ENCODE measurements around the gene MBOAT1. TPM values are rescaled to one million over a fixed set of nuclear protein-coding genes. Genes with fewer than 3 reads are reported as not detected.
"Not testable (repeated sequence)": the region's sequence is repeated elsewhere in the genome, so short reads cannot be mapped to it uniquely, and the experiment has no call there.

Gene MBOAT1
- polyA plus RNA-seq, 1 donor from 2014 or later, result 3.1 TPM

DNA sequence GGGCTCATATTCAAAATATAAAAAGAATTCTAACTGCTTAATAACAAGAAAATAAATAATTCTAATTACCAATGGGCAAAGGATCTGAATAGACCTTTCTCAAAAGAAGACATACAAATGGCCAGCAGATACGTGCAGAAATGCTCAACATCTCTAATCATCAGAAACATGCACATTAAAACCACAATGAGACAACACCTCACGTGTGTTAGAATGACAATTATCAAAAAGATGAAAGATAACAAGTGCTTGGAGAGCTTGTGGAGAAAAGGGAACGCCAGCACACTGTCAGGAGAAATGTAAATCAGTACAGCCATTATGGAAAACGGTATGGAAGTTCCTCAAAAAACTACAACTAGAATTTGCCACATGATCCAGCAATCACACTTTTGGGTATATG lies 53.6 kb downstream of the MBOAT1 start:
- Mint-ChIP-seq H3K27ac (no peak overlapping the region), H3K4me3 (no peak overlapping the region), H3K36me3 (peaks cover 9% of the 10 kb centered on the region), H3K9me3 (no peaks in the 10 kb centered on the region), H3K4me1 (peaks cover 0 to 3% (median 0%) of the 10 kb centered on the region in 3 donors), H3K27me3 (no peaks in the 10 kb centered on the region)

DNA sequence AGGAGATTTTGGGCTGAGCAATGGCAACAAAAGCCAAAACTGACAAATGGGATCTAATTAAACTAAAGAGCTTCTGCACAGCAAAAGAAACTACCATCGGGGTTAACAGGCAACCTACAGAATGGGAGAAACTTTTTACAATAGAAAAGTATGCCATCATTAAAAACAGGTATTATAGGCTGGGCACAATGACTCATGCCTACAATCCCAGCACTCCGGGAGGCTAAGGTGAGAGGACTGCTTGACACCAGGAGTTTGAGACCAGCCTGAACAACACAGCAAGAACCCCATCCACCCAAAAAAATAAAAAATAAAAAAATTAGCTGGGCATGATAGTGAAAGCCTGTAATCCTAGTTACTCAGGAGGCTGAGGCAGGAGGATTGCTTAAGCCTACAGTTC lies 55.4 kb downstream of the MBOAT1 start:
- Mint-ChIP-seq H3K9me3 (no peaks in the 10 kb centered on the region), H3K27me3 (peaks cover 2% of the 10 kb centered on the region), H3K36me3 (peaks cover 11% of the 10 kb centered on the region), H3K4me1 (peaks cover 0 to 3% (median 0%) of the 10 kb centered on the region in 3 donors), H3K27ac (no peak overlapping the region), H3K4me3 (no peak overlapping the region)

DNA sequence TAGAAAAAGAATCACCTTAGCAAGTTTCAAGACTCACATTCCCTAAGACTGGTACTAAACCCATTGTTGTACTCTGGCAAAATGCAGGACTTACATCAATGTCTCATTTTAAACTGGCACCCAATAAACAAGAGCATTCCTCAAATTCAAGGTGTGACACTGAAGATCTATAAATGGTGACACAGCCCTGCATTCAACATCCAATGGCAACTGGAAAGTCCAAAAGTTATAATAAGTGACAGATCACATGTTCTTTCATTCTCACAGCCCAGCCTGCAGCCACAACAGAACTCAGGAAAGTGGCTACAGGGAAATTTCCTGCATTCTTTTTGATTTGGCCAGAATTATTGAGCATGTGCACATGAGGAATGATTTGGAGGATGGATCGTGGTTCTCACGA lies 57.5 kb downstream of the MBOAT1 start:
- Mint-ChIP-seq H3K4me3 (no peak overlapping the region), H3K27ac (no peak overlapping the region), H3K36me3 (peaks cover 14% of the 10 kb centered on the region), H3K9me3 (no peaks in the 10 kb centered on the region), H3K27me3 (peaks cover 2% of the 10 kb centered on the region), H3K4me1 (no peaks in the 10 kb centered on the region)

DNA sequence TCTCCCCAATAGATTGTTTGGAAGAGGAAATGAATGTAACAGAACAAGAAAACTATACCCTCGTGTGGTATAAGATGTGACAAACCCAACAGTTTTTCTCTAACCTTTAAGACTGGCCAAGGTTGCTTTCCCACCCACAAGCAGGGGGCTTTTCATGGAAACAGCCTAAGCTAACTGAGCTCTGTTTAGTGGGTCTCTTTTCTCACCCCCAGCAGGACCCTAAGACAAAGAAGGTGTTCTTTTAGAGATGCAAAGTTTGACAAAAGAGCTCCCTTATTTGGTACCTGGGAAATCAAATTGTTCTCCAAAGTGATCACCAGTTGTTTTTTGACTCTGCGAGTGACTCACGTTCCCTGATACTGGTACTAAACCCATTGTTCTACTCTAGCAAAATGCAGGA lies 59.1 kb downstream of the MBOAT1 start:
- H3K27ac Mint-ChIP-seq, result no peak overlapping the region
- H3K4me3 Mint-ChIP-seq, result no peak overlapping the region
- H3K27me3 Mint-ChIP-seq, result peaks cover 2% of the 10 kb centered on the region
- H3K36me3 Mint-ChIP-seq, result peaks cover 13% of the 10 kb centered on the region
- no peaks in the 10 kb centered on the region for H3K4me1 Mint-ChIP-seq
- no peaks in the 10 kb centered on the region for H3K9me3 Mint-ChIP-seq

DNA sequence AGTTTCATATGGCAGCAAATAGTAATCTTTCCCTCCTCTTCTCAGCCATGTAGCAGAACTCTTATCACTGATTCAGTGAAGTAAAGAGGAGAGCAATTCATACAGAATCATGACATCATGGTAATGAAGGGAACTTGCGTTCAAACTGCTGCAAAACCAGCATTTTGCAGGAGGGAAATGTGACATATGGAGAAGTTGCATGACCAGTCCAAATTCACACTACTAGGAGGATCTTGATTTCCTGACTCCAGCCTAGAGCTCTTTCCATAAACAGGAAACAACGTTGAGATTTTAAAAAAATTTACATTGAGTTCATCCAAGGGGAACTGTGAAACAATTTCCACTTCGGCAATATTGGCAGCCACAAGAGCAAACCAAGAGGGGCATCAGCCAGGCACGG lies 63.8 kb downstream of the MBOAT1 start:
- H3K4me1 Mint-ChIP-seq, result no peaks in the 10 kb centered on the region
- no peak overlapping the region for H3K27ac Mint-ChIP-seq
- peaks cover 2% of the 10 kb centered on the region for H3K27me3 Mint-ChIP-seq
- H3K4me3 Mint-ChIP-seq, result no peak overlapping the region
- H3K9me3 Mint-ChIP-seq, result peaks cover 0 to 8% (median 3%) of the 10 kb centered on the region in 3 donors
- H3K36me3 Mint-ChIP-seq, result peaks cover 9% of the 10 kb centered on the region

DNA sequence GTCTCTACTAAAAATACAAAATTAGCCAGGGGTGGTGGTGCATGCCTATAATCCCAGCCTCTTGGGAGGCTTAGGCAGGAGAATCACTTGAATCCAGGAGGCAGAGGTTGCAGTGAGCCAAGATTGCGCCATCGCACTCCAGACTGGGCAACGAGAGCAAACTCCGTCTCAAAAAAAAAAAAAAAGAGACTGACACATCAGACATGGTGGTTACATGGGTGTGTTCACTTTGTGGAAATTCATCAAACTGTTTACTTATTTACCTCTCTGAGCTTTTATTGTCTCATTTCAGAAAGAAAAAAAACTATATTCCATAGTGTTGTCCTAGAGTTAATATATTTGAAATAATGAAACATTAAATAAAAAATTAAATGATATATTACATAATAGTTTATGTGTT lies 64.8 kb downstream of the MBOAT1 start:
- Mint-ChIP-seq H3K36me3 (peaks cover 8% of the 10 kb centered on the region), H3K9me3 (peaks cover 0 to 8% (median 3%) of the 10 kb centered on the region in 3 donors), H3K4me3 (no peak overlapping the region), H3K27ac (no peak overlapping the region), H3K4me1 (no peaks in the 10 kb centered on the region), H3K27me3 (peaks cover under 1% of the 10 kb centered on the region)

DNA sequence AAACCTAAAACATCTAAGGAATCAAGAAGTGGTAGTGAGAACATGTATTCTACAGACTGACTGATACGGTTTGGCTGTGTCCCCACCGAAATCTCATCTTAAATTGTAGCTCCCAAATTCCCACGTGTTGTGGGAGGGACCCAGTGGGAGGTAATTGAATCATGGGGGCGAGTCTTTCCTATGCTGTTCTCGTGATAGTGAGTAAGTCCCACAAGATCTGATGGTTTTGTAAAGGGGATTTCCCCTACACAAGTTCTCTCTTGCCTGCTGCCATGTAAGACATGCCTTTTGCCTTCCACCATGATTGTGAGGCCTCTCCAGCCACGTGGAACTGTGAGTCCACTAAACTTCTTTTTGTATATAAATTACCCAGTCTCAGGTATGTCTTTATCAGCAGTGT lies 65.4 kb downstream of the MBOAT1 start:
- not testable (repeated sequence) for H3K27me3 Mint-ChIP-seq, H3K27ac Mint-ChIP-seq, H3K4me1 Mint-ChIP-seq, H3K4me3 Mint-ChIP-seq, H3K9me3 Mint-ChIP-seq, H3K36me3 Mint-ChIP-seq

DNA sequence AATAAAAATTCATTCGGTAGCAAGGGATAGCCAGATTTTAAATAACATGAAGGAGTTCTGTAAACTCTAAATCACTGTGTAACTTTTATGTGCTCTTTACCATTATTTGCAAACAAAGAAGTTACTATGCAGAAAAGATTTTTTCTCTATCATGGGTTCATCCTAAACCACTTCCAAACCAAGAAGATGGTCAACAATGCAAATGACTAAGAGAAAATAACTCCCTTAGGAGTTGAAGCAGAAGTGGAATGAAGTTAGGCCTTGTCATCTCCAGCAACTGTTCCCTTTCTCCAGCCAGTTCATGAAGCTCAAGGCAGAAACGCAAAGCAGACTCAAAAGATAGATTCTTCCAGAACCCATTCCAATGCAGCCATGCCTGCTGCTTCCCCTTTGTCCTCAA lies 66.0 kb downstream of the MBOAT1 start:
- no peak overlapping the region for H3K4me3 Mint-ChIP-seq

DNA sequence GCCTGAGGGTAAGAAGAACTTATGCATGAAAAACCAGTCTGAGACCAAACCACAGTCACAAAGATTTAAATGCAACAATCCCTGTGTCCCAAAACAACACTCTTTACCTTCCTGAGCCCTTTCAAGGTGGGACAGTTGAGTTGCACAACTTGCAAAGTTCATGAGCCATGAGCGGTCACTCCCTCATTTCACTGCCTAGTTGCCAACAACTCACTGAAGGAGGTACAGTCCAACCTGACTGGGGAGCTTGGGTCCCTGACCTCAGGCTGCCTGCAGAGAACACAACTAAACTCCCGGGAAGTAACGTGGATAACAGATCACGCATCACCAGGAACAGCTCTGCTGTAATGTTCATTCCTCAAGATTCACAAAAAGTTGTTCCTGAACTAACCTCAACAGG lies 69.4 kb downstream of the MBOAT1 start:
- Mint-ChIP-seq H3K36me3 (peaks cover 10% of the 10 kb centered on the region), H3K27ac (no peak overlapping the region), H3K4me1 (no peaks in the 10 kb centered on the region), H3K9me3 (peaks cover 1 to 8% (median 3%) of the 10 kb centered on the region in 3 donors), H3K4me3 (no peak overlapping the region), H3K27me3 (no peaks in the 10 kb centered on the region)

More for the DNA sequence above, 66.0 kb downstream of the MBOAT1 start:
- H3K27me3 Mint-ChIP-seq, result no peaks in the 10 kb centered on the region
- peaks cover 0 to 8% (median 3%) of the 10 kb centered on the region in 3 donors for H3K9me3 Mint-ChIP-seq
- H3K36me3 Mint-ChIP-seq, result peaks cover 8% of the 10 kb centered on the region
- H3K27ac Mint-ChIP-seq, result no peak overlapping the region
- H3K4me1 Mint-ChIP-seq, result no peaks in the 10 kb centered on the region

DNA sequence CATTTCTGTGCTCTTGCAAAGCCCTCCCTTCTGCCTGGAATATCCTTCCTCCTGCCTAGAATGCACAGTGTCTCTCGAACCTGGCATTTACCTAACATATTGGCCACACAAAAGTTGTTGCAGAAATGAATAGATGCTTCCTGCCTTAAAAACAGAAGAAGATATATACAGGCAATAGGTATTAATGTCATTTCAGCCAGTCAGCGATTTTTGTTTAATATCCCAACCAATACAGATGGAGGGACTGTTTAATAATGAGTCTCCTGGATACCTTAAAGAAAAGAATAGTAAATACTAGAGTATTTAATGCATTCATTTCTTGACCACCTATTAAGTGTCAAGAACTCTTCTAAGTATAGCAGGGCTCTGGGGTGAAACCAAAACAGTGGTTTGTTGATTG lies 70.3 kb downstream of the MBOAT1 start:
- Mint-ChIP-seq H3K9me3 (peaks cover 1 to 6% (median 3%) of the 10 kb centered on the region in 3 donors), H3K36me3 (peaks cover 10% of the 10 kb centered on the region), H3K4me3 (no peak overlapping the region), H3K4me1 (no peaks in the 10 kb centered on the region), H3K27me3 (no peaks in the 10 kb centered on the region), H3K27ac (peak overlapping the region in 1 of 3 donors; percentile 85)

DNA sequence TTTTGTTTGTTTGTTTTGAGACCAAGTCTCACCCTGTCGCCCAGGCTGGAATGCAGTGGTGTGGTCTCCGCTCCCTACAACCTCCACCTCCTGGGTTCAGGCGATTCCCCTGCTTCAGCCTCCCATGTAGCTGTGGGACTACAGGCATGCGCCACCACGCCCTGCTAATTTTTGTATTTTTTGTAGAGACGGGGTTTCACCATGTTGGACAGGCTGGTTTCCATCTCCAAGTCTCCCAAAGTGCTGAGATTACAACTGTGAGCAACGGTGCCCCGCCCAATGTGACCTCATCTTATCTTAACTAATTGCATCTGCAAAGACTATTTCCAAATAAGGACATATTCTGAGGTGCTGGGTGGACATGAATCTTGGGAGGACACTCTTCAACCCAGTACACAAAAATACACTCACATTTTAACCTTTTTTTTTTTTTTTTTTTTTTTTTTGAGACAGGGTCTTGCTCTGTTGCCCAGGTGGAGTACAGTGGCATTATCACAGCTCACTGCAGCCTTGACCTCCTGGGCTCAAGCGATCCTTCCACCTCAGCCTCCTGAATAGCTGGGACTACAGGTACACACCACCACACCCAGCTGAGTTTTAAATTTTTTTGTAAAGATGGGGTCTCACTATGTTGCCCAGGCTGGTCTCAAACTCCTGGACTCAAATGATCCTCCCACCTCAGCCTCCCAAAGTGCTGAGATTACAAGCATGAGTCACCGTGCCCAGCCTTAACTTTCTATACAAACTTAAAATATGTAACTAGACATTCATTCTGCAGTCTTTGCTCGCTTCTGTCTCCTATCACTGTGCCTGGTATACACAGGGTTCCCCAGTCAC lies 72.9 kb downstream of the MBOAT1 start:
- H3K4me3 Mint-ChIP-seq, result not testable (repeated sequence)

DNA sequence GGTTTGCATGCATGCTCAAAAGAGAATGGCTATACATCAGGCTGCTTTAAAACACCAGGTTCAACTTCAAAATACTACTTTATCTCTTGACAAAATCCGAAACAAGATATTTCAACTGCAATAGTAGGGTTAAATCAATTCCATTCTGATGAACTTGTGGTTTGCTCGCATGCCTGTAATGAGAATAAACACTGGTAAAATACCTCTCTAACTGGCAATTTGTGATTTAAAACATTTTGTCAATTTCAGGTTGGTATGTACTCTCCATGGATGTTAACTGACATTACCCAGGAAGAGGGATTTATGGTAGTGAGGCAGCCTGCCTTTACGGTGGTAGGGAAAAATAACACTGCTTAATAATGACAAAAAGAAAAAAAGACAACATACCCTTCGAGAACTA lies 74.4 kb downstream of the MBOAT1 start:
- no peaks in the 10 kb centered on the region for H3K27me3 Mint-ChIP-seq
- H3K4me1 Mint-ChIP-seq, result no peaks in the 10 kb centered on the region
- H3K36me3 Mint-ChIP-seq, result peaks cover 10% of the 10 kb centered on the region
- no peak overlapping the region for H3K4me3 Mint-ChIP-seq
- no peak overlapping the region for H3K27ac Mint-ChIP-seq
- peaks cover 0 to 1% (median 0%) of the 10 kb centered on the region in 3 donors for H3K9me3 Mint-ChIP-seq

More for the DNA sequence above, 72.9 kb downstream of the MBOAT1 start:
- H3K4me1 Mint-ChIP-seq, H3K27me3 Mint-ChIP-seq, H3K27ac Mint-ChIP-seq, H3K36me3 Mint-ChIP-seq, H3K9me3 Mint-ChIP-seq: not testable (repeated sequence)

DNA sequence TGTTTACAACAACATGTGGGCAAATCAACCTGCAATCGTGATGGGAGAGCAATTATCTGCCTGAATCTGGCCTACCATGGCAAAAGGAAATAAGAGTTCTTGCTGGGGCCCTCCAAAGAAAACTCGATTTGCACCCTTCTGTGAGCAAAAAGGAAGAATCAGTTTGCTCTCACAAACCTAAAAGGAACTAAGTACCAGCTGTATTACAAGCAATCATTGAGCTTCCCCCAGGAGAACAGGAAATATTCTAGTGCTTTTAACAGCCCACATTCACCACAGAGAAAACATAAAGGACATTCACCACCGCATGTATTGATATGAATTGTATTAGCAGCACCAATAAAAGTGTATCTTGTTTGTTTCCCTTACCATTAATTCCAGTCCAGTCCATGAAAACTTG lies 75.0 kb downstream of the MBOAT1 start:
- no peak overlapping the region for H3K27ac Mint-ChIP-seq
- no peak overlapping the region for H3K4me3 Mint-ChIP-seq
- no peaks in the 10 kb centered on the region for H3K27me3 Mint-ChIP-seq
- H3K4me1 Mint-ChIP-seq, result no peaks in the 10 kb centered on the region
- H3K9me3 Mint-ChIP-seq, result peaks cover 0 to 3% (median 0%) of the 10 kb centered on the region in 3 donors
- H3K36me3 Mint-ChIP-seq, result peaks cover 10% of the 10 kb centered on the region

DNA sequence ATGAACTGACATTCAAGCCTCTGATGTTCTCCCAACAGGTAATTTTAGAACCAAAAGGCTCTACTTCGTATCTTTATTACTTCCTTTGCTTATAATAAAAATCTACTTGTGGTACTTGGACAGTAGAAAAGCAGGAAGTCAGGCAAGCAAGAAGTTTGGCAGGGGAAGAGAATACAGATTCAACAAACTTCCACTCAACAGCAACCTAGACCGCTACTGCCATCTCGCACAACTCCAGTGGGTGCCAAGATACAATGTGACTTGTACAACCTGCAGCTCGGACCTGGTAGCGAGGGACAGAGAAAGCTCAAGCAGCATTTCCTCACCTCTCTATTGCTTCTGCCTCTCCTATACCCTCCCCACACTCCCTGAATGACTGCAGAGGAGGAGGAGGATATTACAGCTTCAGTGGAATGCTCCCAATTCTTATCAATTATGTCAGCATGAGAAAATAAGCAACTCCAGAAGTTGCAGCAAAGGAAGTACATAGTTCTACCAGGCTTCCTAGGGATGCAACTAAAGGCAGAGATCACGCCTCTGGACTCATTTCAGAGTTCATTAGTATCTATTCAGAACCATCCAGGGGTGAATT lies 76.5 kb downstream of the MBOAT1 start:
- no peak overlapping the region for H3K4me3 Mint-ChIP-seq
- no peaks in the 10 kb centered on the region for H3K4me1 Mint-ChIP-seq
- no peak overlapping the region for H3K27ac Mint-ChIP-seq

DNA sequence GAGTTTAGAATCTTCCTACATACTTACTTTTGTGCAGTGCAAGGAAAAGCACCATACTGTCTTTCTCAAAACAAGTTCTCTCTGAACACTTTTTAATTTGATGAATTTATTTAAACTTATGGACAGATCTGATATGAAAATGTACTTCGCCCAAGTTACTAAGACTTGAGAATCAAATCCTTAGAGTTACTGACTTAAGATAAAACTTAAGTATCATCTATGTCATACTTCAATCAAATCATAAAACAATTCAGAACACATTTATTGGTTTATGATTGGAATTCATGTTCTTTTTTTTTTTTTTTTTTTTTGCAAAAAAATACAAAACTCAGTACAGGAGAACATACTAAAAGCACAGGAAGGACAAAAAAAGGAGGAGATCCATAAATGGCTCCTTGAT lies 77.7 kb downstream of the MBOAT1 start:
- H3K4me1 Mint-ChIP-seq, result no peaks in the 10 kb centered on the region
- H3K27me3 Mint-ChIP-seq, result no peaks in the 10 kb centered on the region
- peaks cover 0 to 3% (median 0%) of the 10 kb centered on the region in 3 donors for H3K9me3 Mint-ChIP-seq
- no peak overlapping the region for H3K27ac Mint-ChIP-seq
- H3K36me3 Mint-ChIP-seq, result peaks cover 8% of the 10 kb centered on the region
- no peak overlapping the region for H3K4me3 Mint-ChIP-seq

More for the DNA sequence above, 76.5 kb downstream of the MBOAT1 start:
- Mint-ChIP-seq H3K36me3 (peaks cover 10% of the 10 kb centered on the region), H3K9me3 (peaks cover 0 to 3% (median 0%) of the 10 kb centered on the region in 3 donors), H3K27me3 (no peaks in the 10 kb centered on the region)

Measured in IgD-negative memory B cell (primary cell).